Heart left ventricle (tissue), 16 donors: ENCODE measurements around the gene MYO5B. TPM values are rescaled to one million over a fixed set of nuclear protein-coding genes. Genes with fewer than 3 reads are reported as not detected.
"Not testable (repeated sequence)": the region's sequence is repeated elsewhere in the genome, so short reads cannot be mapped to it uniquely, and the experiment has no call there.

Experiments
- ATAC-seq, 4 donors: fragments of 200-7000 bp; cut with Tn5 transposase; one replicate each; pipeline ENCODE4 v1.9.1; 2020 to 2022; ENCODE audit warnings: moderate library complexity in 4 of 4, mild to moderate bottlenecking in 3 of 4, moderate number of reproducible peaks in 1 of 4
- DNase-seq, 5 donors: peaks; one replicate each; pipeline ENCODE4 v3.0.0-alpha.2; 2020
- H3K27ac ChIP-seq, 12 donors: fragments of 200-600 bp; sonication (generic) in 4 of 12; one replicate each; pipeline versions ENCODE4 v1.5.0 to v1.8.0; 2016 to 2022; ENCODE audit warnings: mild to moderate bottlenecking in 2 of 12
- H3K27me3 ChIP-seq, 9 donors: fragments of 200-600 bp; sonication (generic) in 2 of 9; one replicate each; pipeline versions ENCODE4 v1.5.1 to v1.8.0; 2016 to 2022; ENCODE audit warnings: mild to moderate bottlenecking in 3 of 9
- H3K36me3 ChIP-seq, 9 donors: fragments of 200-600 bp; sonication (generic) in 2 of 9; one replicate each; pipeline versions ENCODE4 v1.5.0 to v1.8.0; 2018 to 2022; ENCODE audit warnings: mild to moderate bottlenecking in 2 of 9
- H3K4me1 ChIP-seq, 12 donors: fragments of 200-600 bp; sonication (generic) in 4 of 12; one replicate each; pipeline versions ENCODE4 v1.5.0 to v1.8.0; 2016 to 2022; ENCODE audit warnings: mild to moderate bottlenecking in 3 of 12
- H3K4me3 ChIP-seq, 12 donors: fragments of 200-600 bp; sonication (generic) in 4 of 12; one replicate each; pipeline versions ENCODE4 v1.5.0 to v1.8.0; 2017 to 2022; ENCODE audit warnings: mild to moderate bottlenecking in 9 of 12, moderate library complexity in 4 of 12
- H3K9me3 ChIP-seq, 12 donors: fragments of 200-600 bp; sonication (generic) in 4 of 12; one replicate each; pipeline versions ENCODE4 v1.5.0 to v1.8.0; 2016 to 2022; ENCODE audit warnings: mild to moderate bottlenecking in 1 of 12
- CTCF ChIP-seq, 12 donors: fragments of 200-600 bp; sonication (generic) in 4 of 12; IDR thresholded peaks; one replicate each; pipeline versions ENCODE4 v1.5.0 to v1.8.0; 2018 to 2022; ENCODE audit warnings: antibody characterized with exemption in 12 of 12, mild to moderate bottlenecking in 5 of 12
- POLR2A ChIP-seq, 2 donors: fragments of 450-650 bp; IDR thresholded peaks; one replicate each; pipeline ENCODE4 v1.6.1; 2017; ENCODE audit warnings: antibody characterized with exemption in 2 of 2, mild to moderate bottlenecking in 2 of 2, moderate library complexity in 2 of 2
- WGBS, 4 donors: extraction: QIAGEN DNeasy Blood & Tissue Kit in 2 of 4; methylation state at CpG; one replicate each; pipeline versions ENCODE4 v1.1.5 to v1.1.7; 2013 to 2018; 5-methylcytosine and 5-hydroxymethylcytosine counted together
- intact Hi-C, 10 donors: fragments of 100-400 bp; cut with DNase I; formaldehyde crosslinking; loops; one replicate each; pipeline versions ENCODE4 v1.11.1 to v1.14.2; 2022
- microRNA-seq, 4 donors: library from miRNA; unstranded; fragments of <30 nt; microRNA quantifications; one replicate each; pipeline versions ENCODE4 to v1.2.0, GENCODE V29; 2017 to 2020
- polyA plus RNA-seq, 2 donors: library from polyadenylated mRNA; stranded (reverse); fragments of 200-250 nt; gene quantifications; one replicate each; pipeline ENCODE4 v1.2.3, GENCODE V29; 2013
- total RNA-seq, 9 donors: library from RNA; depleted of rRNA in 2 of 9; stranded (reverse); fragments of >200 nt in 2 of 9; fragmentation: NEBNext Ultra II Directional in 3 of 9; extraction: Animal tissue kit (Norgen Biotek cat#: 25700) in 3 of 9; gene quantifications; one replicate each; pipeline versions ENCODE4 v1.1.0 to v1.2.4, GENCODE V29; 2016 to 2023
- donor health status: ischemic (EF 13 %, LVEDD 7.1; RV severe dilation, severe dysfunction).
- donor health status: healthy with polysubstance abuse.
- donor health status: DM: no; HTN: yes; CAD: no.
- donor health status: DM: no; HTN: no; CAD: no.
- donor health status: ischemic (EF 25% LVEDD 6.9; RV normal size, moderate dysfunction).
- donor health status: ischemic (EF 25% LVEDD 5.7; RV mildly dilated, moderate dysfunction).
- donor health status: healthy.
- donor health status: DM: yes; HTN: yes; CAD: no.
- donor health status: ischemic (EF 35%, LVEDD 5.7; RV mildly dilated, moderate dysfunction).
- donor health status: nonischemic (EF 11% LVEDD 7.7; RV severe dilation, severe dysfunction).
- donor health status: DM: yes; HTN: yes; CAD: no.
- donor health status: PGD.
- donor health status: ischemic (EF 29% LVEDD 5.4; RV normal size, mild dysfunction).
- donor health status: nonischemic (EF 23%, LVEDD 6.1; RV moderate dilation, normal function).

The MYO5B gene
- total and polyA plus RNA-seq, 11 donors: 0.51 to 5.9 (median 1.4) TPM

GRCh38 chr18:49786019-49786720, 408.8 kb downstream of the MYO5B start:
- 71 to 83% (median 76%) methylated on average over 1 of the region's 1 CpG for WGBS, 4 donors
- intact Hi-C loops: loop anchor here in 4 of 10 donors (5.0 to 10.0 kb wide), 3 partner anchors 71 to 271 kb away; no protein-coding TSS in a partner anchor
- ATAC-seq: no peak

GRCh38 chr18:49784427-49785185, 410.3 kb downstream of the MYO5B start:
- ATAC-seq (peak in 2 of 4 donors; percentile 28 to 36), DNase-seq (no peak)
- WGBS, 4 donors: 77 to 89% (median 83%) methylated on average over 1 of the region's 1 CpG
- Histone ChIP-seq H3K27me3 (no peaks in the 10 kb centered on the region), H3K4me1 (peaks cover 0 to 10% (median 0%) of the 10 kb centered on the region in 12 donors), H3K27ac (peak overlapping the region in 2 of 12 donors; percentile 35 to 44), H3K4me3 (no peak overlapping the region), H3K9me3 (no peaks in the 10 kb centered on the region), H3K36me3 (peaks cover 0 to 97% (median 82%) of the 10 kb centered on the region in 9 donors)
- TF ChIP-seq POLR2A (IDR thresholded peaks at IDR 0.05) (no peak), CTCF (IDR thresholded peaks at IDR 0.05) (peak in 6 of 12 donors; percentile 12 to 39 (median 26))
- intact Hi-C loops: loop anchor here in 5 of 10 donors (1.0 to 10.0 kb wide), 5 partner anchors 73 to 270 kb away; partner anchors contain the start of gene LIPG (in 1 of the 5)

More at GRCh38 chr18:49786019-49786720, 408.8 kb downstream of the MYO5B start:
- H3K4me1 ChIP-seq: peaks cover 0 to 10% (median 0%) of the 10 kb centered on the region in 12 donors
- TF ChIP-seq CTCF (IDR thresholded peaks at IDR 0.05) (no peak), POLR2A (IDR thresholded peaks at IDR 0.05) (no peak)
- DNase-seq: no peak
- H3K27me3 ChIP-seq: no peaks in the 10 kb centered on the region
- no peak overlapping the region for H3K27ac ChIP-seq
- peaks cover 0 to 100% (median 85%) of the 10 kb centered on the region in 9 donors for H3K36me3 ChIP-seq
- no peaks in the 10 kb centered on the region for H3K9me3 ChIP-seq
- no peak overlapping the region for H3K4me3 ChIP-seq

GRCh38 chr18:49783631-49784030, 411.3 kb downstream of the MYO5B start:
- H3K9me3 ChIP-seq, H3K4me3 ChIP-seq, DNase-seq, H3K27me3 ChIP-seq: not testable (repeated sequence)
- peak; percentile 81 to 92 (median 91) for ATAC-seq
- WGBS, 4 donors: 64 to 71% (median 65%) methylated on average over 3 of the region's 3 CpGs
- intact Hi-C loops: loop anchor here in 4 of 10 donors (1.0 to 10.0 kb wide), 4 partner anchors 221 to 269 kb away; partner anchors contain the start of gene LIPG (in 1 of the 4)
- Histone ChIP-seq H3K27ac (peak overlapping the region in 4 of 12 donors; percentile 12 to 44 (median 28)), H3K36me3 (peaks cover 0 to 94% (median 73%) of the 10 kb centered on the region in 9 donors), H3K4me1 (peaks cover 0 to 10% (median 0%) of the 10 kb centered on the region in 12 donors)

DNA sequence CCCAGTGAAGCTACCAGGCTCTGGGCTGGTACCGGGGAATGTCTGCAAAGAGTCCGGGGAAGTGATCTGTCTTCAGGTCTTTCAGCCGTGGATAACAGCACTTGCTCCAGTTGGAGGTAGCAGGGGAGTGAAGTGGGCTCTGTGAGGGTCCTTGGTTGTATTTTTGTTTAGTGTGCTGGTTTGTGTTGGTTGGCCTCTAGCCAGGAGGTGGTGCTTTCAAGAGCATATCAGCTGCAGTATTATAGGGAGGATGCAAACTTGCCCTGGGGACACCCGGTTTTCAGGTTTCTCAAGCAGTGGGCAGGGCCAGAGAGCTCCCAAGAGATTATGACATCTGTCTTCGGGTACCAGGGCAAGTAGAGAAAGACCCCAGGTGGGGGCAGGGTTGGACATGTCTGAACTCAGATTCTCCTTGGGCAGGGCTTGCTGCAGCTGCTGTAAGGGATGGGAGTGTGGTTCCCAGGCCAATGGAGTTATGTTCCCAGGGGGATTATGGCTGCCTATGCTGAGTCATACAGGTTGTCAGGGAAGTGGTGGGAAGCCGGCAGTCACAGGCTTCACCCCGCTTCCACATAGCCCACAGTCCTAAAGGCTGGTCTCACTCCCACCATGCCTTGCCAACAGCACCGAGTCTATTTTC, 416.0 kb downstream of the MYO5B start:
- intact Hi-C loops: no loop called here
- WGBS, 4 donors: 72 to 89% (median 77%) methylated on average over 8 of the region's 8 CpGs
- ATAC-seq (no peak), DNase-seq (no peak)
- H3K4me3 ChIP-seq: no peak overlapping the region
- no peaks in the 10 kb centered on the region for H3K27me3 ChIP-seq
- TF ChIP-seq CTCF (IDR thresholded peaks at IDR 0.05): no peak
- TF ChIP-seq POLR2A (IDR thresholded peaks at IDR 0.05): no peak
- H3K4me1 ChIP-seq: peaks cover 0 to 5% (median 0%) of the 10 kb centered on the region in 12 donors
- H3K9me3 ChIP-seq: peaks cover 0 to 23% (median 5%) of the 10 kb centered on the region in 12 donors
- no peak overlapping the region for H3K27ac ChIP-seq
- peaks cover 0 to 47% (median 37%) of the 10 kb centered on the region in 9 donors for H3K36me3 ChIP-seq

Small RNA genes lying within 50 kb of the gene (microRNA-seq; reads per million reads assigned to microRNA genes)
- 0 reads per million in 4 donors for gene MIR4320

Other genes starting within 250 kb of the MYO5B start
- under 1 TPM in 3 of 9 donors, not detected in 6; 0.14 to 0.62 (median 0.16) TPM for gene CFAP53, start 71.3 kb upstream of the MYO5B start, total RNA-seq
- gene CFAP53, start 71.3 kb upstream of the MYO5B start, polyA plus RNA-seq: under 1 TPM; 0.10 to 0.15 TPM
- gene MBD1, start 86.4 kb upstream of the MYO5B start, total RNA-seq: 10 to 100 TPM; 43.9 to 87.7 (median 51.4) TPM
- 10 to 100 TPM; 22.4 to 70.7 TPM for gene MBD1, start 86.4 kb upstream of the MYO5B start, polyA plus RNA-seq
- 10 to 100 TPM; 18.3 to 36.7 (median 33.2) TPM for gene CXXC1, start 92.5 kb upstream of the MYO5B start, total RNA-seq
- gene CXXC1, start 92.5 kb upstream of the MYO5B start, polyA plus RNA-seq: 10 to 100 TPM; 36.2 to 39.5 TPM
- 1 to 10 TPM in 1 of 9 donors, under 1 TPM in 5, not detected in 3; 0.16 to 4.4 (median 0.38) TPM for gene SKA1, start 179.9 kb upstream of the MYO5B start, total RNA-seq
- under 1 TPM; 0.11 to 0.35 TPM for gene SKA1, start 179.9 kb upstream of the MYO5B start, polyA plus RNA-seq